ENCODE measurements around the gene SLC24A3.

Gene SLC24A3

DNA sequence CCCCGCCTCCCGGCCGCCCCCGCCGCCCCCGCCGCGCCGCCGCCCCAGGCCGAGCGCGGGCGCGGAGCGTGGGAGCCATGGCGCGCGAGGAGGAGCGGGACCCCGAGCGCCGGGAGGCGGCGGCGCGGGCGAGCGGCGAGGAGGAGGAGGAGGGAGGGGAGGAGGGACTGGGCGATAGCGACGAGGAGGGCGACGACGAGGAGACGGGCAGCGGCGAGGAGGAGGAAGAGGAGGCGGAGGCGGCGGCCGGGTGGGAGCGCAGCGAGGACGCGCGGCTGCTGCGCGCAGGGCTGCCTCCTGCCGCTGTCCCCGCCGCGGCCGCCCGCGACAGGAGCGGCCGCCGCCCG, at the start of gene SLC24A3:
TSS of gene SLC24A3 (plus strand) at position 174 of the 347 bp plus-strand sequence.
- peak; percentile 55 for DNase-seq

DNA sequence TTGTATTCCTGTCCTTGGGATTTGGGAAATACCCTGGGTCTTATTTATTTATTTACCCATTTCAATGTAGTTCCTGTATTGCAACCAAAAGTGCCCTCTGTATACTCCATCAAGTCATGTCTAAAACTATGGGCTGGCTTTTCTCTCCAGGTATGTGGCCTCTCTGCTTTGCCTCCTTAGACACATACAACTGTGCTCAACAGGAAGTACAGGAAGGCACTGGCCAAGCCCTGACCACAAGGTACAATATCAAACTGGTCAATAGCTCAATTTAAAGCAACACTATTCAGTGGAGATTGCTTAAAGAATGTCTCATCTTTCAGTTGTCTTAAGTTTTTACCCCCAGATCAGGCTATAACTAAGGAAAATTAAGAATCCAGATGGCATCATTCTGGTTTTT, 42.3 kb upstream of the SLC24A3 start:
- DNase-seq: no peak

DNA sequence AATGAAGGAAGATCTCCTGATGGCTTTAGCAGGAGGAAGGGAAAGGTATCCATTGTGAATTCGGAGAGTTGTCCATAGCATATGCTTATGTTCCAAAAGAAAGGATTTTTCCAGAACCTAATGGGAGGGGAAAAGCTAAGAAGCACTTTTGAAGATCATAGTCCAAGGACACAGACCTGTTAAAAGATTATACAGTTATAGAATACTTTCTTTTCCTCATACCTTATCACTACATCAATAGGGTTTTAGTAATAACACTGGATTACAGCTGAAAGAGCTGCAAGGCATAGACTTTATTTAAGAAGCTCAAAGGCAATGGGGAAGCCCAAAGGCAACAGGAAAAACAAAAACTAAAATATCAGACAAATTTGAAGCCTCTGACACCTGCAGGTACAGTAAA, 39.8 kb upstream of the SLC24A3 start:
- no peak for DNase-seq

DNA sequence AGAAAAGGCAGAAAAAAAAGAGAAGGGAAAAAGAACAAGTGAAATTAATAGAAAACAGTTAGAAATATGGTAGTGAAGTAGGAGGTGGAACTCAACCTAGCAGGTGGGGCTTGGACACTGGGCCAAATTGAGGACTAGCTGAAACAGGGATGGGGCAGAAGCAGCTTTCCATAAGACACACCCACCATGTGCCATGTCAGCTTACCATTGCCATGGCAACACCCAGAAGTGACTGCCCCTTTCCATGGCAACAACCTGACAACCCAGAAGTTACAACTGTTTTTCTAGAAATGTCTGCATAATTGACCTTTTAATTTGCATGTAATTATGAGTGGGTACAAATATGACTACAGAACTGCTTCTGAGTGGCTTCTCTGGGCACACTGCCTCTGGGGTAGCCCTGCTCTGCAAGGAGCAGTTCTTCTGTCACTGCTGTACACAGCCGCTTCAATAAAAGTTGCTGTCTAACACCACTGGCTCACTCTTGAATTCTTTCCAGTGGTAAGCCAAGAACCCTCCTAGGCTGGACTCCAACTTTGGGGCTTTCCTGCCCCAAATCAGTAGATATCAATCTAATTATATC, 35.9 kb upstream of the SLC24A3 start:
- no peak for DNase-seq

DNA sequence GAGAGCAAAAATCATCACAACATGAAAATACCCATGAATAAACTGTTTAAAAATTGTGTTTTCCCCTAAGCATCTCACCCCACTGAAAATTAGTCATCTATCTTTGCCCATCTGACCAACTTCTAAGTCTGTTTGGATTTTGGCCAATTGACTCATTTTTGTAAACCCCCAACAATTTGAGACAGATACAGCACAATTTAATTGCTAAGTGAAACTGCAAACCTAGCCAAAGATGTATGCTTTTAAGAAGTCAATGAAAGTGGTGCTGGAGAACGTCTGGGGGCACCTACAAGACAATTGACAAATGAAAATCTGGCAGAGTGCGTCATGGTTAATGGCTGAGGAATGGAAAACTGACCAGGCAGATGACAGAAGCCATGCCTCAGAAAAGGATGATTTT, 30.9 kb upstream of the SLC24A3 start:
- DNase-seq: no peak

DNA sequence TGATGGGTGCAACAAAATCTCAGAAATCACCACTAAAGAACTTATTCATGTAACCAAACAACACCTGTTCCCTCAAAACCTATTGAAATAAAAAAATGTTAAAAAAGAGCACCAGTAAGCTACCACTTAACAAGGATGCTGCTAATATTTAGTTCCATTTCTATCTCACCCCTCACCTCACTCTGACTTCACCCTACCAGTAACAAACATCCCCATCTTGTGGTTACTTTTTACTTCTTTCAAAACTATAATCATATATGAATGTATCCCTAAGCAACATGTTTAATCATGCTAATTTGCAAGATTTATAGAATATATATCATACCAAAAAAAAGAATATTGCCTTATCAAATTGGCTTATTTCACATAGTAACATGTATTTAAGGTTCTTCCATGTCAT, 27.4 kb upstream of the SLC24A3 start:
- DNase-seq: no peak

DNA sequence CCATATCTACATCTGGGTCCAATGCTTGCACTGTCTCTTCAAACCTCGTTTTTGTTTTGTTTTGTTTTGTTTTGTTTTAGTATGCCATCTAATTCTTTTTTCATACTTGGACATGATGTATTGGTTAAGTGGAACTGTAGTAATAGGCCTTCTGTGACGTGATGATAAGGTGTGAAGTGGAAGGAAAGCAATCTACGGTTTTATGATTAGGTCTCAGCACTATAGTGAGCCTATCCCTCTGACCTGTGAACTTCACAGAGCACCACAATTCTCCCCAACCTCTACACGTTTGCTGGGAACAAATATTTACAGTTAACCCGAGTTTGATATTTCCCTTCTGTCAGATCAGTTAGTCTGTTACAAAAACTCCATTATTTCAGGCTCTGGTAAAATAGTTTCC, 19.1 kb upstream of the SLC24A3 start:
- no peak for DNase-seq

DNA sequence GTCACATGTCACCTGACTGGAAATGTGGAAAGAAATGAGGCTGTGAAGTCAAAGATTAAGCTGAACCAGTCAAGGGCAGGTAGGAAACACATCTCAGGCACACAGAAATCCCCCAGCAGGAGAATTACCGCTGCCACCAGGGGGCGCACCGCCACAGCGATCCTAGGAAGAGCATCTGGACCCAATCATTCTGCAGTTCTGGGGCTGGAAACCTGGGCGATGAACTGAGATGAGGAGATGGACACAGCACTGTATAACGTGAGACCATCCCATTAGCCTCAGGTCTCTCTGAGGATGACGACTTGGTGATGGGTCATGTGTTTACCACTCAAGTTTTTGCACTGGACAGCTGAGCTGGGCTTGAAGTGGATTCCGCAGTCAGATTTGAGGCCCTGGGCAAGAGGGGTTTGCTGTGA, 6.5 kb upstream of the SLC24A3 start:
- peak; percentile 48 for DNase-seq

DNA sequence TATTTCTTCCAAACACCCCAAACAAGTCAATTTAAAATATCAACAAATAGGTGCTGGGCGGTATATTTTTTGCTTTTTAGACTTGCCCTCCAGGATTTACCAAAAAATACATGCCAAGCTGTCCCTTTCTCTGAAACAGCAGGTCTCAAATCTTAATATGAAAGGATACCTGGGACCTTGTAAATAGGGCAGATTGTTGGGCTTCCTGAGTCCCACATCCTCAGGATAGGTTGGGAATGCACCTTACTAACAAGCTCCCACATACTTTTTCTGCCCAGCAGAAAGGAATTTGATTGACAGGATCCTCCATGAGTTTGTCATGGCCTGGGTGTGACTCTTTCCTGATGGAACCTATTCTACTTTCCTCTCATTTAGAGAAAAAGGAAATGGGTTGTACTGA, 4.9 kb upstream of the SLC24A3 start:
- no peak for DNase-seq

DNA sequence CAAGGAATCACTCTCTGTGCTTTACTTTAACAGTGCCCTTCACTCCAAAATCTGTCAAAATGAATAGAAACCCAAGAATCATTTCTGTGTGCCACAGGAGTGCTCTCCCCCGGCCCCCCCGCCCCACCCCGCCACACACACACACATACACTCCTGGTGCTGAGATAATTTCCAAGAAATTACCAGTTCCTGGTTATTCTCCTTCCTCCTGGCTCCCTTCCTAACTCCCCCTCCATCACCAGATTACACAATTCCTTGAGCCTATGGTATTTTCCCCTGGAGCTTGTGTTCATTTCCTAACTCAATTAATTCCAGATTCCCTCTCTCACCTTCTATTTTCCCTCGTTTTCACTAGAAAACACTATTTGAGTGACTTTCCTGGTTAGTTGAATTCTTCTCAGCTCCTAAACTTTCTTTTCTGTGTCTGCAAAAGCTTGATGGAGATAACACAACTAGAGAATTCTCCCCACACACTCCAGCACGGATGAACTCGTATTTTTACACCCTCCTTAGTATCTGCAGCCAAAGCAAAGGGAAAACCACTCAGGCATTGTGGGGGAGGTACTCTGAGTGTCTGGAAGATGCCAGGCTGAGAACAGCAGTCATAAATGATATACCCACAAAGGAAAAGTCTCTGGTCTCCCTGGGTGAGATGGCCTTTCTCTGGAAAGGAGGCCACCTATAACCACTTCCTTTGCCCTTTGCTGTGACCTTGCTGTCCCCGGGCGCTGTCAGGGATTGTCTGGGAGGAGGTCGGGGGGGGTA, 1.9 kb upstream of the SLC24A3 start:
- no peak for DNase-seq

DNA sequence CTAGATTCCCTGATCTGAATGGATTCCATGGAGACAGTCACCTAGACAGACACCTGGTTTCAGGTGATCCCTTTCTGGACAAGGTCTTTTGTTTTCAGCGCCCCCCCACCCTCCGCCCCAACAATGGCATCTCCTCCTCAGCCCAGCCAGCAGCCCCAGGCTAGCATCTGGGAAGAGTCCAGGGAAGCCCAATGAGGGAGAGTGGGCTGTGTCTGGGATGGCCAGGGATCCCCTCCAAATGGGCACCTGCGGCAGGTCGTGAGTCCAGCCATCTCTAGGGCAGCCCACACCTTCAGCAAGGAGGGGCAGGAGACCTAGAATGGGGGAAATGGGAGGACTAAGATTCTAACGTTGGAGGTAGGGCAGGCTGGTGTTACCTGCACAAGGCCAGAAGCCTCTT, 1.2 kb upstream of the SLC24A3 start:
- DNase-seq: no peak

DNA sequence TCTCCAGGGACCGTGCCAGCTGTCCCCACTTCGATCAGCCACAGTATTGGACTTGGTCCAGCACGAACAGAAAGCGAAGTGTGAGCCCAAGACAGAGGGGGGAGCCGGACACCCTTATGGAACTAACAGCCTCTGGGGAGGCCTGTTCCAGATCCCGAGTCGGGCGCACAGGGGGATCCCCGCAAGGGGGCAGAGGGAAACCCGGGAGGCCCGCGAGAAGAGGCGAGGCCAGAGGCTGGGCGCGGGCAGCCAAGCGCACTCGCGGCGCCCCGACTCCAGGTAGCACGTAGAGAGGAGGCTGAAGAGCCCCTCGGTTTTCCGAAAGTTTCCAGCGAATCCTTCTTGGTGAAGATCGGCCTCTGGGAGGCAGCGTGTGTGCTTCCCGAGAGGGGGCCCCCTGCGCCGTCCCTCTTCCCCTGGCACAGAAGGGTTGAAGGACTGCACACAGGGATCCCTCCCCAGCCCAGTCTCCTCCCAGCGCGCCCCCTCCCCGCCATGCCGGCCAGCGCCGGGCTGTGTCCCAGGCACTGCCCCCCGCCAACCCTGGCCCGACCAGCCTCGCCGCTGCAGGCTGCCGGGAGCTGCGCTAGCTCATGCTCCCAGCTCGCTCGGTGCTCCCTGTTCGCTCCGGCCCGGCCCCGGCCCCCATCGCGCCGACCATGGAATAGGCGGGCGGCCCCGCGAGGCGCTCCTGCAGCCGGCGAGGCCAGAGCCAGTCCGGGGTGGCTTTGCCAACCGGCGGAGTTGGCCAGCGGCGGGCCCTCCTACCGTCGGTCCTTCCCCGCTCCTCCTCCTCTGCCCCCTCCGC, 577 bp upstream of the SLC24A3 start:
- peak; percentile 66 for DNase-seq

DNA sequence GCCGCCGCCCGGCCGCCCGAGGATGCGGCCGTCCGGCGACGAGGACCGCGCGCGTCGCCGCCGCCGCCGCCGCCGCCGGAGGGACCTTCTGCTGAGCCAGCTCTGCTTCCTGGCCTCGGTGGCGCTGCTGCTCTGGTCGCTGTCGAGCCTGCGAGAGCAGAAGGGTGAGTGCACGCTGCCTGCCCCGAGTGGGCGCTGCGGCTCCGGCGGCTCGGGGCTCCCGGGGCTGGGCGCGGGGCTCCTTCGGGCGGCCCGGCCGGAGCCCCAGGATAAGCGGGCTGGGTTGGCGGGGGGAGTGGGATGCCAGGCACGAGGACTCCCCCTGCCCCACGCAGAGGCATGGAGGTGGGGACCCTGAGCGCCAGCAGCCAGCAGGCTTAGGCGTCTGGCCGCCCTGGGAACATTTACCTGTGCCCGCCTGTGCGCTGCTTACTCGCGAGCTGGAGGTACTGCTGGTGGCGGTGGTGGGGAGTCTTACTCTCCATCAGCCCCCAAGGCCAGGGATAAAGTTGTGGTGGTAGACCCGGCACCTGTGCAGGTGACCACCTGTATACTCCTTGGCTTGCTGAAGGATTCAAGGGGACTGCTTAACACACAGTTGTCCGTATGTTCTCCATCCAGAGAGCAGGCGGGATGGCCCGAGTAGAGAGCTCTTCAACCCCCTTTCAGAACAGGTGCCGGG, 520 bp downstream of the SLC24A3 start:
- DNase-seq: peak; percentile 75

DNA sequence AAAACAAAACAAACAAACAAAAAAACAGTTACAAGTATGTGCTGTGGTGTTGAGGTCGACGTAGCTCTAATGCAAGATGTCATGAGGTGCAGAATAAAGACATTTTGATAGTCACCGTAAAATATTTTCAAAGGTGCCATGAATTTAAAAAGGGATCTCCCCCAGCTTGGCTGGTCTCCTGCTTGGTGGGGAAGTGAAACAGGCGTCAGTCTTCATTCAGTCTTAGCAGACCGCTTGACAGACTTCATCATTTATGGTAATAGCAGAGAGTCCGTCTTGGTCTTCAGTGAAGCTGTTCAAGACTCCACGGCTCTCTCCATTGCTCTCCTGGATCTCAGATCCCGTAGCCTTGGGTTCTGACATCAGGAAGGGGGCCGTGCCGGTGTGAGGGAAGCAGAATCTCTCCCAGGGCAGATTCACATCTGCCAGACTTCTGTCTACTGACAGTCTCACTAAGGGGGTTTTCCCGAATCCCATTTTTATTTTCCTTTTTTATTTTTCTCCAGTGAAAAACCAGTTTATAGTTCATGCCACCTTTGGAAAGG, 1.6 kb downstream of the SLC24A3 start:
- DNase-seq: no peak

DNA sequence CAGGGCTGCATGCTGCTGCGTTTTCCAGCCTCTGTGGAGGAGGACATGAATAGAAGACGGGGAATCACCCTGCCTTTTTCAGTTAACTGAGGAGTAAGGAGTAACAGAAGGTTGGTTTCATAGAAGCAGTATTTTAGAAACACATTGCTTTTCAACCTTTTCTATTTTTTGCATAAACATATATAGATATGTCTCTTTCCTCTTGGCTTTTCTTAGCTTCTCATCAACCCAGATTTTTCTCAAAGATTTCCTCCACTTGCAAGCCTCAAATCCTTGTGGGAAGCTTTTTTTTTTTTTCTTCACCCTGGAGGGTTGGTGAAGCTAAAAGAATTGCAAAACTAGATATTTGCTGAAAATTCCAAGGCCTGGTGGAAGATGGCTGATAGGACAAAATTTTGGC, 6.0 kb downstream of the SLC24A3 start:
- no peak for DNase-seq

DNA sequence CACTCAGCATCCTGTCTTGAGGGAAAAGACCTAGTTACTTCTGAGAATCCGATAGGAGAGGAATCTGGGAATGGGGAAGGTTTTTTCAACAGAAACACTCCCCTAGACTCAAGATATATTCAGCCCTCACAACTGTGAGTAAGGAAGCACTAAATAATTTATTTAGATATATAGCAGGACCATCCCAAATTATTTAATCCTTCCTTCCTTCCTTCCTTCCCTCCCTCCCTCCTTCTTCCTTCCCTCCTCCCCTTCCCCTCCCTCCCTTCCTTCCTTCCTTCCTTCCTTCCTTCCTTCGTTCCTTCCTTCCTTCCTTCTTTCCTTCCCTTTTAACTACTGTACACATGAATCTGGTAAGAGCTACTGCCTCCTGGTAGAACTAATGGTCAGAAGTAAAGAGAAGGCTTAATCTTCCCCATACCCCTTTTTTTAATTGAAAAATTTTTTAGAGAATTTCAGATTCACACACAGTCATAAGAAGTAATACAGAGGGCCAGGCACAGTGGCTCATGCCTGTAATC, 10.1 kb downstream of the SLC24A3 start:
- no peak for DNase-seq

DNA sequence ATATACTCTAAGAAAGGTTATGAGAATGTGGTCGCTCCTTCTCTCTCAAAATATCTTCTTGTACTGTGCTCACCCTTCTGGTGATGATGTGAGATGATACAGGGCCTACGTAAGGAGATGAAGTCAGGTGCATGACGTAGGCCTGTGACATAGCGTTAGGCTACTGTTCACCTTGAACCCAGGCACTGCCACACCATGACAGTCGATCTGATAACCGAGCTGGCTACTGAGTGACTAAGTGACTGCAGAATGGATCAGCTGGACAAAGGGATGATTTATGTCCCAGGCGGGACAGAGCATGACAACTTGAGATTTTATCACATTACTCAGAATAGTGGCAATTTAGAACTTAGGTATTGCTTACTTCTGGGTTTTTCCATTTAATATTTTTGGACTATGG, 11.2 kb downstream of the SLC24A3 start:
- DNase-seq: no peak

DNA sequence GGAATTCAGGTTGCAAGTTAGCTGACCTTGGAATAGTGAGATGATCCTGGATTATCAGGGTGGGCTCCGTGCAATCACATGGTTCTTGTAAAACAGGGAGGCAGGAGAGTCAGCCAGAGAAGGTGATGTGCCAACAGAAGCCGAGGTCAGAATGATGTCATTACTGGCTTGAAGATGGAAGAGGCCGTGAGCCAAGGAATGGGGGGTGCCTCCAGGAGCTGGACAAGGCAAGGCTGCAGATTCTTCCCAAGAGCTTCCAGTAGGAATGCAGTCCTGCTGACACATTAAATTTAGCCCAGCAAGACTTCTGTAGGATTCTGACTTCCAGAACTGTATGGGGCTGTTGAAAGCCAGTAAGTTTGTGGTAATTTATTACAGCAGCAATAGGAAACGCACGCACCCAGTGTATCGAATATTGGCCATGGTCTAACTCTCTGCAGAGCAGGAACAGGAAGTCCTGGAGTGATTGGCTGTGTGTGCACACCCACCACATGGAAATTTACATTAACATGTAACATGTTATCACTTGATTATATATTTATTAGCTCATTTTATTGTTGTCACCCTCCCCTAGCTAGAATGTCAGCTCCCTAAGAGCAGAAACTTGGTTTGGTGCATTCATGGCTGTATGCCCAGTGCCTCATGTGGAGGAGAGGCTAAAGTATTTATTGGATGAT, 19.1 kb downstream of the SLC24A3 start:
- DNase-seq: no peak

DNA sequence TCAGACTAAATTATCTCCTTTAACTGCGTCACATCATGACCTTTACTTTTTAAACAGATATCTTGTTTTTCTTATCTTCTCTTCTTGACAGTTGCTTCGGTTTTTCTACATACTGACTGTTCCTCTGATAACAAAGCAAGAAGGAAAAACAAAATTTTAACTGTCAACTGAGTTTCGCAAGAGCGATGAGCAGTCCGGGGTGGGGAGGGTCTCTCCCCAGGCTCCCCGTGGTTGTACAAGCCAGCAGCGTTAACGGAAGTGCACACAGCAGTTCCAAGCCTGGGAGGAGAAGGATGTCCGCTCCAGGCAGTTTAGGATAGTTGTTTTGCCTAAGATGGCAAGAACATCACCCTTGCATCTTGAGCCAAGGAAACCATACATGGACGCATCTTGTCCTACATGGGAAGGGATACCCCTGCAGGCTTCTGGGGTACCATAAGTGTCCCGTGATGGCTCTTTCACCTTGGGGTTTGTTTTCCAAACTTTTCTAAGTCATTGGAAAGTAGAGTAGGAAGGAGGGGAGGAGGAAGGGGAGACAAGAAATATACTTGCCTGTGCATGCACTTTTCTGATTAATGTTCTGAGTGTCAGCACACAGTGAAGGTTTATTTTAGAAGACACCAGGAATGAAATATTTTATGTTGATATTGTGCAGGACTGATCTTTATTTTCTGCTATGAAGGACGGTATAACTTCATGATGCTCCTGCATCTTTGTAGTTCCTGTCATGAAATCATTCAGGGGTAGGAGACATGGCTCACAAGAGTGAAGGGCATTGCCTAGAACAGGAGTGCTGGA, 20.8 kb downstream of the SLC24A3 start:
- no peak for DNase-seq

DNA sequence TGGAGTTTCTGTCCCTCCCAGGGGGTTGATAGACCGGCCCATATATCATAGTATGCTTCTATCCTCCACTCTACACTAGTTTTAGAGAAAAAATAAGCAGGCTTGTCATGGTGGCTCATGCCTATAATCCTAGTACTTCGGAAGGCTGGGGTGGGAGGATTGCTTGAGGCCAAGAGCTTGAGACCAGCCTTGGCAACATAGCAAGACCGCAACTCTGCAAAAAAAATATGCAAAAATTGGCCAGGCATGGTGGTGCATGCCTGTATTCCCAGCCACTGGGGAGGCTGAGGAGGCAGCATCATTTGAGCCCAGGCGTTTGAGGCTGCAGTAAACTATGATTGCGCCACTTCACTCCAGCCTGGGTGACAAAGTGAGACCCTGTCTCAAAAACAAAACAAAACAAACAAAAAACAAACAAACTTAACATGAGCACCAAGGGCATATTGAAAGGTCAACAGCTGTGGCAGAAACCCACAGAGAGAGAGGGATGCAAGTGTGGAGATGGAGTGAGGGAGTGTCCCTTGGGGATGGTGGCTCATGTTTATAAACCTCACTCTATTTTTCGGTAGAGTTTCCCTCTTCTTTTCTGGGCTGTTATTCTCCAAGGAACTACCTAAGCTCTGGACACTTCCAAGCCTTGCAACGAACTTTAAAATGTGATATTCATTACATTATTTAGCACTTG, 24.1 kb downstream of the SLC24A3 start:
- DNase-seq: no peak

DNA sequence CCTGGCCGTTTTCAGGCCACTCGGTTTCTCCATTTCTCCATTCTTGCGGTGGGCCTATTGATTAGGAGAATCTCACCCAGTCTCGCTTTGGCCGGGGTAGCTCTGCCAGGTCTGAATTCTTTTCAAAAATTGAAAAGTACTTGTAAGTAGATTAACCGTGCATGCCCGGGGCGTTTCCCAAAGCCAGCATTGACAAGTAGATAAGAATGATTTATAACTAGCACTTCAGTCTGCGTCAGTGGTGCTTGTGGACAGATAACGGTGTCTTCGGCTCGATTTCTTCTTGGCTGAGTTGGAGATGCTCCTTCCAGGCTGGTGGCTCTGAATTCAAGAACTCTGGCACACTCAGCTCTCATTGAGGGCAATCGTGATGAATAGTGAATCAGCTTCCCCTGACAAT, 29.0 kb downstream of the SLC24A3 start:
- no peak for DNase-seq

Measured in NCI-H1092 (cell line).